Bronchial epithelial cell (primary cell): ENCODE data around the gene SNX7. TPM values are rescaled to one million over a fixed set of nuclear protein-coding genes. Genes with fewer than 3 reads are reported as not detected.

ENCODE experiments used
- DNase-seq: peaks from one replicate; pipeline ENCODE4 v3.0.0-alpha.2; 2010; ENCODE audit warnings: low read depth
- FAIRE-seq: peaks from 2 replicates; lab custom pipeline; 2011; peaks lifted over from hg19 to GRCh38; lab: Jason Lieb, UNC
- H3K27me3 ChIP-seq: 2 replicates; pipeline ENCODE4 v1.5.1; 2011; ENCODE audit warnings: low read length; ENCODE audit not compliant: control insufficient read depth, insufficient read depth
- H3K36me3 ChIP-seq: 2 replicates; pipeline ENCODE4 v1.5.1; 2011; ENCODE audit warnings: low read length; ENCODE audit not compliant: control insufficient read depth, insufficient read depth
- H3K4me3 ChIP-seq: 2 replicates; pipeline ENCODE4 v1.5.1; 2011; ENCODE audit warnings: mild to moderate bottlenecking, low read depth, low read length, control low read depth
- total RNA-seq: library from RNA; depleted of rRNA; stranded (reverse); fragments of >200 nt; gene quantifications from 2 replicates; pipeline ENCODE4 v1.2.1, GENCODE V29; 2014
- TF ChIP-seq, protein P1 (sequence below): IDR thresholded peaks from 2 replicates; pipeline ENCODE4 v1.5.1; 2011; ENCODE audit warnings: mild to moderate bottlenecking, moderate library complexity, low read length, control low read depth, inconsistent platforms; ENCODE audit not compliant: insufficient read depth, severe bottlenecking

Gene SNX7
- total RNA-seq, 1 donor from 2014 or later: 19.0 TPM

DNA sequence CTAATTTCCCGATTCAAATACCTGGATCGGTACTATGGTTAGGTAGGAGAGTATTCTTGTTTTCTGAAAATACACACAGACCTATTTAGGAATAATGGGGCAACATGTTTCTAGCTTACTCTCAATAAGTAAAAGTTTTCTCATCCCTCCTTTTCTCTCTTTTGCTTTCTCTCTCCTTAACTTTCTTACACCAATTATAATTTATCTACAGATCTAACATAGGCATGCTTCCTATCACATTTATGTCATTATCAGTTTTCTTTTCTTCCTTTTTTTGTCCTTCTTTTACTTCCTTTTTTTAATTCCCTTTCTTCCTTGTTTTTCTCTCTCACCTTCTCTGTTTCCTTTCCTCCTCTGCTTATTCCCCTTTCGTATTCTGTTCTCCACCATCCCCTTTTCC, 20.3 kb downstream of the SNX7 start:
- Histone ChIP-seq H3K27me3 (no peaks in the 10 kb centered on the region), H3K4me3 (no peak overlapping the region), H3K36me3 (no peaks in the 10 kb centered on the region)
- DNase-seq (no peak), FAIRE-seq (no peak)
- TF ChIP-seq, protein P1, sequence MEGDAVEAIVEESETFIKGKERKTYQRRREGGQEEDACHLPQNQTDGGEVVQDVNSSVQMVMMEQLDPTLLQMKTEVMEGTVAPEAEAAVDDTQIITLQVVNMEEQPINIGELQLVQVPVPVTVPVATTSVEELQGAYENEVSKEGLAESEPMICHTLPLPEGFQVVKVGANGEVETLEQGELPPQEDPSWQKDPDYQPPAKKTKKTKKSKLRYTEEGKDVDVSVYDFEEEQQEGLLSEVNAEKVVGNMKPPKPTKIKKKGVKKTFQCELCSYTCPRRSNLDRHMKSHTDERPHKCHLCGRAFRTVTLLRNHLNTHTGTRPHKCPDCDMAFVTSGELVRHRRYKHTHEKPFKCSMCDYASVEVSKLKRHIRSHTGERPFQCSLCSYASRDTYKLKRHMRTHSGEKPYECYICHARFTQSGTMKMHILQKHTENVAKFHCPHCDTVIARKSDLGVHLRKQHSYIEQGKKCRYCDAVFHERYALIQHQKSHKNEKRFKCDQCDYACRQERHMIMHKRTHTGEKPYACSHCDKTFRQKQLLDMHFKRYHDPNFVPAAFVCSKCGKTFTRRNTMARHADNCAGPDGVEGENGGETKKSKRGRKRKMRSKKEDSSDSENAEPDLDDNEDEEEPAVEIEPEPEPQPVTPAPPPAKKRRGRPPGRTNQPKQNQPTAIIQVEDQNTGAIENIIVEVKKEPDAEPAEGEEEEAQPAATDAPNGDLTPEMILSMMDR: no peak

DNA sequence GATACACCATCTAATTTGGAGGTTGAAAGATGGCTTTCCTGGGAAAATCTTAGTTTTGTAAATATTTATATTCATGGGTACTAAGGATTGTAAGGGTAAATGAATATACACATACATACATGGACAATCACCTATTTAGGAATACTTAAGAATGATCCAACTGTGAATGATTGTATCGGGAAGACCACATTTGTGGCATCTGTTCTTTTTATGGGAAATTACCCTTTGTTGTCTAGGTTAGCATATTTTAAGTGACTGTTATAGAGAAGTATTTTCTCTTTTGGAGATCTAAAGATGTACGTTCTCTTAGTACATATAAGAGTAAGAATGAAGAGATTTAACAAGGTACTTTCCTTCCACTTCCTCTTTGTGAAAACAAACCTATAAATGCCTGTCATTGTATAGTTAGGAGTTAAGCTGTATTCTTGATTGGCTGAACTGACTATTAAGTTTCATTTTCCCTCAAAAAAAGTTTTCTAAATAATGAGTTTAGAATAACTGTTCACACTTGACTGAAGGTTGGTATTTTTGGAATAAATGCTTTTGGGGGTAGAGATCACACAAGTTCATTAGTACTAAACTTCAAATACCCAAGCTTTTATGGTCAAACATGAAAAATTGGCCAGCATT, 26.7 kb downstream of the SNX7 start:
- no peak overlapping the region for H3K4me3 ChIP-seq
- DNase-seq: no peak
- H3K27me3 ChIP-seq: no peaks in the 10 kb centered on the region
- H3K36me3 ChIP-seq: no peaks in the 10 kb centered on the region
- TF ChIP-seq, protein P1: no peak
- FAIRE-seq: no peak

DNA sequence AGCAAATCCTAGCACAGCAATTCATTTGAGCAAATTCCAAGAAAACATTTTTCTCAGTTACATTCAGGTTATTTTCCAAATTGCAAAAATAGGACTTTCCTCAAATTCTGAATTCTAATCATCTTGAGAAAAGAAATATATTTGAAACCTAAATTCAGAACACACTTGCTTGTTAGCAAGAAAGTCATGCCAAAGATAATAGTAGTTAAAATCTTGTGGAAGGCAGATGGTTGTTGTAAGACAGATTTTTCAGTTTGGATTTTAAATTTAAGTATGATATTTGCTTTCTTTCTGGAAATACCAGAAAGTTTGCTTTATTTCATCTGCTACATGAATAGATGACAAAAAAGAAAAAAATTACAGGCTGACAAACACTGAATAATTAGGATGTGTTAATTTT, 29.1 kb downstream of the SNX7 start:
- Histone ChIP-seq H3K27me3 (no peaks in the 10 kb centered on the region), H3K4me3 (no peak overlapping the region), H3K36me3 (no peaks in the 10 kb centered on the region)
- FAIRE-seq (no peak), DNase-seq (no peak)
- TF ChIP-seq, protein P1: no peak

DNA sequence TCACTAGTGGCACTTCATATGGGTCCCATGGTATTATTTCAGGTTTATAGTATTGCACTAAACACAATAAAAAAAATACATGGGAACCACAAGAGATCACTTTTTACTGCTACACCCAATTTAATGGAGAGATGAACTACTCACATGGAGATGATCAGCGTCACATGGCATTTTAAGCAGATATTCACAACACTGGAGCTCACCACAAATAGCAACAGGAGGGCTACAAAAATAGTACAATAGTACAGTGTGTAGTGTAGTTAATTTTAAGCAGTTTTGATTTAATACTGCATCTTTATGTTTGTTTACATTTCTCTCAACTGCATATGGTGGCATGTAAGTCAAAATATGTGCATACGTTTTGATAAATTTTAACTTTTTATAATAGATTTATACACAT, 31.0 kb downstream of the SNX7 start:
- FAIRE-seq (no peak), DNase-seq (no peak)
- no peaks in the 10 kb centered on the region for H3K27me3 ChIP-seq
- TF ChIP-seq, protein P1: no peak
- H3K36me3 ChIP-seq: no peaks in the 10 kb centered on the region
- H3K4me3 ChIP-seq: no peak overlapping the region

DNA sequence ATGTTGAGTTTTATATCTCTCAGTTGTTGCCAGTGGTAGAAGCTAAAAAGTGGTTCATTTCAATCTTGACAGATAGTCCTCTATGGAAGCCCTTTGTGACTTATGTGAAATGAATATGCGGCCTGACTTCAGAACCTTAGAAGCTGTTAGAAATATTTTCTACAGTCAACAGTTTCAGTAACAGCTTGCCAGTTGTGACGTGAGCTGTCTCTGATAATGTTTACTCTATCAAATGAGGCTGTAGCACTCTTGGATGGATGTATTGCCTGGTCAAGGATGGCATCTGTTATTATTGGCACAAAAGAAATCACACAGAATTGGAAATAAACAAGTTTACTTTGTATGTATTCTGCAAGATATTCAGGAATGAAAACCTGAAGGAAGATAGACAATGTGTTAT, 31.9 kb downstream of the SNX7 start:
- no peaks in the 10 kb centered on the region for H3K36me3 ChIP-seq

More for the DNA sequence above, 31.9 kb downstream of the SNX7 start:
- Histone ChIP-seq H3K4me3 (no peak overlapping the region), H3K27me3 (no peaks in the 10 kb centered on the region)
- DNase-seq (no peak), FAIRE-seq (no peak)
- TF ChIP-seq, protein P1: no peak
